PFSK-1 (cell line): ENCODE results near the gene CDC26.

Experiments
- FOXP2 ChIP-seq: optimal IDR thresholded peaks from 2 replicates; pipeline ENCODE3; 2011; ENCODE audit warnings: borderline replicate concordance, control low read depth, inconsistent platforms; ENCODE audit not compliant: insufficient read depth; ENCODE audit errors: extremely low read length, extremely low read depth
- POLR2AphosphoS5 ChIP-seq: IDR thresholded peaks from 2 replicates; pipeline ENCODE4 v1.6.1; 2012; ENCODE audit warnings: low read depth, mild to moderate bottlenecking, control low read depth, low read length, moderate library complexity
- REST ChIP-seq, 2 experiments: IDR thresholded peaks; 2 replicates each; pipeline versions ENCODE4 v1.6.1 to v1.8.0; 2011 to 2012; ENCODE audit warnings: low read depth in 2 of 2, low read length in 2 of 2, control low read depth in 1 of 2, inconsistent platforms in 1 of 2, mild to moderate bottlenecking in 1 of 2, moderate library complexity in 1 of 2; ENCODE audit not compliant: insufficient read depth in 1 of 2
- SIN3A ChIP-seq: IDR thresholded peaks from 2 replicates; pipeline ENCODE4 v1.6.1; 2012; ENCODE audit warnings: mild to moderate bottlenecking, low read length, moderate library complexity, borderline replicate concordance; ENCODE audit not compliant: insufficient read depth
- TAF1 ChIP-seq: IDR thresholded peaks from 2 replicates; pipeline ENCODE4 v1.6.1; 2012; ENCODE audit warnings: low read length, control low read depth, borderline replicate concordance; ENCODE audit not compliant: insufficient read depth

Gene CDC26

GRCh38 chr9:113310538-113310937, 35.2 kb upstream of the CDC26 start:
- no peak for TF ChIP-seq POLR2AphosphoS5
- no peak for TF ChIP-seq REST (IDR thresholded peaks at IDR 0.05; ENCODE audit: insufficient read depth in 1 of 2, low read depth in 2 of 2, low read length in 2 of 2)
- no peak for TF ChIP-seq SIN3A
- no peak for TF ChIP-seq FOXP2
- no peak for TF ChIP-seq TAF1

GRCh38 chr9:113309204-113309813, 33.9 kb upstream of the CDC26 start:
- no peak for TF ChIP-seq REST (IDR thresholded peaks at IDR 0.05; ENCODE audit: insufficient read depth in 1 of 2, low read depth in 2 of 2, low read length in 2 of 2)
- no peak for TF ChIP-seq SIN3A
- TF ChIP-seq TAF1, result no peak
- TF ChIP-seq POLR2AphosphoS5, result no peak
- TF ChIP-seq FOXP2, result no peak

GRCh38 chr9:113307396-113307975, 32.1 kb upstream of the CDC26 start:
- TF ChIP-seq TAF1 (no peak), POLR2AphosphoS5 (no peak), SIN3A (no peak), FOXP2 (no peak), REST (IDR thresholded peaks at IDR 0.05; ENCODE audit: insufficient read depth in 1 of 2, low read depth in 2 of 2, low read length in 2 of 2) (no peak)

GRCh38 chr9:113306566-113306965, 31.2 kb upstream of the CDC26 start:
- TF ChIP-seq POLR2AphosphoS5, result no peak
- no peak for TF ChIP-seq TAF1
- no peak for TF ChIP-seq SIN3A
- no peak for TF ChIP-seq FOXP2
- no peak for TF ChIP-seq REST (IDR thresholded peaks at IDR 0.05; ENCODE audit: insufficient read depth in 1 of 2, low read depth in 2 of 2, low read length in 2 of 2)
